HepG2 (cell line): ENCODE results near the gene LHFPL2. TPM values are rescaled to one million over a fixed set of nuclear protein-coding genes. Genes with fewer than 3 reads are reported as not detected.

Experiments
- ATAC-seq: fragments of 200-7000 bp; cut with Tn5 transposase; 3 replicates; pipeline ENCODE4 v1.9.1; 2020; ENCODE audit warnings: mild to moderate bottlenecking, moderate library complexity
- BruUV-seq: library from RNA; stranded (reverse); fragments of 400-500 nt; replicated peaks from 2 replicates; lab custom pipeline; 2021; lab: Mats Ljungman, UMichigan
- CTCF ChIA-PET: fragments of 300-600 bp; formaldehyde crosslinking; extraction: SDS; loops from one replicate; lab custom pipeline; 2021; ENCODE audit warnings: low total read pairs, inconsistent platforms, low intra/inter-chr PET ratio; lab: Yijun Ruan, JAX
- POLR2A ChIA-PET: fragments of 350-600 bp; sonication (Branson Sonifier 250); formaldehyde crosslinking; loops from one replicate; lab custom pipeline; 2020; ENCODE audit warnings: antibody characterized with exemption, inconsistent platforms; lab: Yijun Ruan, JAX
- DNase-seq: peaks from one replicate; pipeline ENCODE4 v3.0.0-alpha.2; 2015; ENCODE audit warnings: low spot score
- FAIRE-seq: peaks from 3 replicates; lab custom pipeline; 2011; peaks lifted over from hg19 to GRCh38; lab: Jason Lieb, UNC
- H2AFZ ChIP-seq: one replicate; pipeline ENCODE4 v1.6.1; 2011; ENCODE audit warnings: low read length, inconsistent platforms
- H3K27ac ChIP-seq: fragments of 300-600 bp; 3 replicates; pipeline ENCODE4 v1.8.0; 2011; ENCODE audit warnings: mixed run types, mild to moderate bottlenecking, mixed read lengths, low read length, inconsistent platforms; ENCODE audit not compliant: insufficient read depth; ENCODE audit errors: extremely low read length
- H3K27me3 ChIP-seq, 2 experiments: fragments of 200-600 bp in 1 of 2; 2 replicates in 1 of 2; 3 replicates in 1 of 2; pipeline versions ENCODE4 v1.6.0 to v1.8.0; 2011; ENCODE audit warnings: low read length in 2 of 2, mild to moderate bottlenecking in 2 of 2, moderate library complexity in 2 of 2, inconsistent platforms in 1 of 2; ENCODE audit not compliant: insufficient read depth in 2 of 2, control insufficient read depth in 1 of 2
- H3K36me3 ChIP-seq, 2 experiments: fragments of 200-600 bp in 1 of 2; replicated peaks in 1 of 2; 2 replicates in 1 of 2; 3 replicates in 1 of 2; pipeline versions ENCODE4 v1.5.1 to v1.8.0; 2011; ENCODE audit warnings: low read length in 2 of 2, inconsistent platforms in 1 of 2; ENCODE audit not compliant: insufficient read depth in 2 of 2, control insufficient read depth in 1 of 2
- H3K4me1 ChIP-seq: 2 replicates; pipeline ENCODE4 v1.5.1; 2012; ENCODE audit warnings: low read length, inconsistent platforms; ENCODE audit not compliant: insufficient read depth
- H3K4me2 ChIP-seq: 2 replicates; pipeline ENCODE4 v1.6.0; 2011; ENCODE audit warnings: low read depth, low read length, inconsistent platforms
- H3K4me3 ChIP-seq, 3 experiments: fragments of 200-600 bp in 1 of 3; sonication (generic), shearing (Covaris generic) in 1 of 3; replicated peaks in 1 of 3; 2 replicates each; pipeline ENCODE4 v1.5.1; 2011 to 2016; ENCODE audit warnings: low read length in 3 of 3, inconsistent platforms in 2 of 3, low read depth in 2 of 3, mild to moderate bottlenecking in 2 of 3, control low read depth in 1 of 3, mixed read lengths in 1 of 3; ENCODE audit not compliant: insufficient read depth in 1 of 3
- H3K79me2 ChIP-seq: one replicate; pipeline ENCODE4 v1.6.1; 2011; ENCODE audit warnings: low read length, inconsistent platforms; ENCODE audit not compliant: insufficient read depth
- H3K9ac ChIP-seq: 2 replicates; pipeline ENCODE4 v1.6.0; 2011; ENCODE audit warnings: mild to moderate bottlenecking, low read depth, low read length, inconsistent platforms; ENCODE audit not compliant: insufficient read depth
- H3K9me3 ChIP-seq: 2 replicates; pipeline ENCODE4 v1.5.1; 2012; ENCODE audit warnings: mild to moderate bottlenecking, low read length
- H4K20me1 ChIP-seq: 2 replicates; pipeline ENCODE4 v1.6.0; 2011; ENCODE audit warnings: inconsistent platforms, mild to moderate bottlenecking, low read length, moderate library complexity; ENCODE audit not compliant: insufficient read depth
- CREB3 ChIP-seq: sonication (generic); formaldehyde crosslinking; IDR thresholded peaks from 2 replicates; pipeline ENCODE4 v1.5.0; 2020; ENCODE audit warnings: missing genetic modification reagents
- CTCF ChIP-seq: sonication (generic); formaldehyde crosslinking; IDR thresholded peaks from 2 replicates; pipeline ENCODE4 v1.5.0; 2020; ENCODE audit warnings: mild to moderate bottlenecking, missing genetic modification reagents, moderate library complexity
- E2F1 ChIP-seq: sonication (generic); formaldehyde crosslinking; IDR thresholded peaks from 2 replicates; pipeline ENCODE4 v1.5.0; 2020; ENCODE audit warnings: missing genetic modification reagents
- MAFF ChIP-seq: IDR thresholded peaks from 2 replicates; pipeline ENCODE4 v1.6.1; 2011; ENCODE audit warnings: low read depth, low read length, improper control_type of control experiment
- NFIC ChIP-seq: IDR thresholded peaks from 2 replicates; pipeline ENCODE4 v1.6.1; 2012; ENCODE audit warnings: mild to moderate bottlenecking, low read length, inconsistent platforms
- PRDM15 ChIP-seq: sonication (generic); formaldehyde crosslinking; IDR thresholded peaks from 2 replicates; pipeline ENCODE4 v1.4.0; 2020; ENCODE audit warnings: missing genetic modification reagents
- STAG1 ChIP-seq: sonication (generic); formaldehyde crosslinking; IDR thresholded peaks from 2 replicates; pipeline ENCODE4 v1.4.0; 2020; ENCODE audit warnings: missing genetic modification reagents
- TFE3 ChIP-seq: IDR thresholded peaks from 2 replicates; pipeline ENCODE4 v1.6.1; 2016
- TOPORS ChIP-seq: sonication (generic); formaldehyde crosslinking; IDR thresholded peaks from 2 replicates; pipeline ENCODE4 v1.8.0; 2023; ENCODE audit warnings: mild to moderate bottlenecking, missing genetic modification reagents
- XBP1 ChIP-seq: sonication (generic); formaldehyde crosslinking; IDR thresholded peaks from 2 replicates; pipeline ENCODE4 v1.5.0; 2020; ENCODE audit warnings: missing genetic modification reagents
- YEATS4 ChIP-seq: sonication (generic); formaldehyde crosslinking; IDR thresholded peaks from 2 replicates; pipeline ENCODE4 v1.4.0; 2020; ENCODE audit warnings: missing genetic modification reagents, borderline replicate concordance
- ZMYM4 ChIP-seq: sonication (generic); formaldehyde crosslinking; IDR thresholded peaks from 2 replicates; pipeline ENCODE4 v1.8.1; 2023; ENCODE audit warnings: mild to moderate bottlenecking, missing genetic modification reagents
- ZNF414 ChIP-seq: sonication (generic); formaldehyde crosslinking; IDR thresholded peaks from 2 replicates; pipeline ENCODE4 v1.5.0; 2020; ENCODE audit warnings: missing genetic modification reagents
- WGBS: methylation state at CpG from one replicate; pipeline ENCODE4 v1.1.6; 2017; ENCODE audit warnings: low lambda C conversion rate; 5-methylcytosine and 5-hydroxymethylcytosine counted together
- in situ Hi-C: cut with HindIII; loops from 2 replicates; pipeline ENCODE4 v1.10.0; 2017; ENCODE audit warnings: low pct_unique_long_range_greater_than_20kb; ENCODE audit not compliant: extremely low pct_ligation_motif_present
- intact Hi-C: fragments of 100-400 bp; cut with micrococcal nuclease; formaldehyde crosslinking; loops from one replicate; pipeline ENCODE4 v1.10.0; 2022; ENCODE audit not compliant: unreplicated experiment
- polyA plus RNA-seq, 8 experiments: library from polyadenylated mRNA; depleted of rRNA in 3 of 8; stranded (reverse) in 7 of 8; unstranded in 1 of 8; fragments of >200 nt; fragmentation: Illumina TruSeq in 4 of 8; extraction: Trizol in 4 of 8; gene quantifications; 2 replicates each; pipeline versions ENCODE4 v1.2.1 to v1.2.3, GENCODE V29; 2011 to 2016; ENCODE audit warnings: low read depth in 4 of 8, missing spikeins in 1 of 8, mixed read lengths in 1 of 8; ENCODE audit not compliant: insufficient read depth in 1 of 8
- total RNA-seq, 5 experiments: library from RNA; depleted of rRNA; stranded (reverse); fragments of >200 nt; fragmentation: Illumina TruSeq; extraction: Trizol; gene quantifications; 2 replicates each; pipeline ENCODE4 v1.2.3, GENCODE V29; 2016; ENCODE audit warnings: low read depth in 1 of 5

Gene LHFPL2
- total and polyA plus RNA-seq, 2 of the 13 experiments (the other 11 are each of a cell fraction or from before 2014, with no cell fraction given), result 6.0 to 20.0 TPM

GRCh38 chr5:78636682-78637081 lies 11.9 kb downstream of the LHFPL2 start (continued):
- no peak for TF ChIP-seq PRDM15 (CRISPR knock-in tag)

GRCh38 chr5:78634634-78635033 lies 13.9 kb downstream of the LHFPL2 start:
- Histone ChIP-seq H3K36me3 (peaks cover 18 to 41% of the 10 kb centered on the region in 2 experiments), H3K27me3 (no peaks in the 10 kb centered on the region), H3K27ac (no peak overlapping the region), H3K79me2 (peaks cover 63% of the 10 kb centered on the region), H3K9me3 (no peaks in the 10 kb centered on the region), H3K4me1 (peaks cover 19% of the 10 kb centered on the region), H3K9ac (no peak overlapping the region), H2AFZ (no peak overlapping the region), H3K4me3 (no peak overlapping the region), H3K4me2 (no peak overlapping the region), H4K20me1 (no peaks in the 10 kb centered on the region)
- ChIA-PET POLR2A (no interaction called here), CTCF (no interaction called here)
- in situ Hi-C loops, result no loop called here
- FAIRE-seq (peak; percentile 44), DNase-seq (no peak), ATAC-seq (peak; percentile 29; the same call in 1 of the 3 replicates)
- BruUV-seq, result no TSS peak
- intact Hi-C loops, result no loop called here
- 100% methylated on average over 3 of the region's 3 CpGs for WGBS
- peak; percentile 28 for TF ChIP-seq CTCF (CRISPR knock-in tag)
- no peak for TF ChIP-seq TOPORS
- no peak for TF ChIP-seq MAFF
- no peak for TF ChIP-seq YEATS4 (CRISPR knock-in tag)
- TF ChIP-seq CREB3 (CRISPR knock-in tag), result no peak
- peak; percentile 50 for TF ChIP-seq STAG1
- no peak for TF ChIP-seq TFE3
- TF ChIP-seq NFIC, result no peak
- TF ChIP-seq XBP1, result no peak
- TF ChIP-seq E2F1 (CRISPR knock-in tag), result no peak
- no peak for TF ChIP-seq ZMYM4
- no peak for TF ChIP-seq ZNF414 (CRISPR knock-in tag)
